HG03571 (cell line): ENCODE measurements around the gene SPINDOC.

ENCODE experiments used
- ATAC-seq: cut with Tn5 transposase; IDR thresholded peaks from one replicate; pipeline ENCODE4 v1.9.1; 2021; ENCODE audit not compliant: unreplicated experiment

SPINDOC gene

GRCh38 chr11:63829823-63830489 lies 16.7 kb downstream of the SPINDOC start:
- ATAC-seq, result no peak

- no peak for ATAC-seq
Observed at GRCh38 chr11:63831326-63831725, 18.1 kb downstream of the SPINDOC start.

GRCh38 chr11:63832336-63832735 lies 19.1 kb downstream of the SPINDOC start:
- ATAC-seq, result no peak

- ATAC-seq, result no peak
Observed at GRCh38 chr11:63833048-63833447, 19.8 kb downstream of the SPINDOC start.

- no peak for ATAC-seq
Observed at GRCh38 chr11:63834535-63835157, 21.4 kb downstream of the SPINDOC start.

- ATAC-seq, result no peak
Observed at GRCh38 chr11:63835158-63835545, 21.9 kb downstream of the SPINDOC start.

GRCh38 chr11:63837027-63837688 lies 23.9 kb downstream of the SPINDOC start:
- no peak for ATAC-seq

GRCh38 chr11:63837739-63838138 lies 24.5 kb downstream of the SPINDOC start:
- no peak for ATAC-seq

GRCh38 chr11:63838150-63838677 lies 25.0 kb downstream of the SPINDOC start:
- no peak for ATAC-seq

GRCh38 chr11:63838678-63839507 lies 25.6 kb downstream of the SPINDOC start, which contains the start of gene MARK2:
MARK2 (plus strand) TSS chr11:63839110; CDS start chr11:63839507, 397 bp downstream.
- peak; percentile 81 for ATAC-seq

- ATAC-seq, result no peak
Observed at GRCh38 chr11:63839508-63840355, 26.5 kb downstream of the SPINDOC start.

- no peak for ATAC-seq
Observed at GRCh38 chr11:63840356-63841060, 27.3 kb downstream of the SPINDOC start.

- ATAC-seq, result no peak
Observed at GRCh38 chr11:63841554-63841953, 28.3 kb downstream of the SPINDOC start.

GRCh38 chr11:63843041-63843440 lies 29.8 kb downstream of the SPINDOC start:
- no peak for ATAC-seq

GRCh38 chr11:63844836-63845235 lies 31.6 kb downstream of the SPINDOC start:
- no peak for ATAC-seq

GRCh38 chr11:63845303-63845702 lies 32.0 kb downstream of the SPINDOC start:
- no peak for ATAC-seq

GRCh38 chr11:63845911-63846310 lies 32.7 kb downstream of the SPINDOC start:
- no peak for ATAC-seq

GRCh38 chr11:63846897-63847296 lies 33.6 kb downstream of the SPINDOC start:
- ATAC-seq, result no peak

- ATAC-seq, result no peak
Observed at GRCh38 chr11:63847363-63847762, 34.1 kb downstream of the SPINDOC start.

GRCh38 chr11:63849691-63850090 lies 36.4 kb downstream of the SPINDOC start:
- no peak for ATAC-seq
